Measurements from ENCODE around the gene NRP2.

Gene NRP2

DNA sequence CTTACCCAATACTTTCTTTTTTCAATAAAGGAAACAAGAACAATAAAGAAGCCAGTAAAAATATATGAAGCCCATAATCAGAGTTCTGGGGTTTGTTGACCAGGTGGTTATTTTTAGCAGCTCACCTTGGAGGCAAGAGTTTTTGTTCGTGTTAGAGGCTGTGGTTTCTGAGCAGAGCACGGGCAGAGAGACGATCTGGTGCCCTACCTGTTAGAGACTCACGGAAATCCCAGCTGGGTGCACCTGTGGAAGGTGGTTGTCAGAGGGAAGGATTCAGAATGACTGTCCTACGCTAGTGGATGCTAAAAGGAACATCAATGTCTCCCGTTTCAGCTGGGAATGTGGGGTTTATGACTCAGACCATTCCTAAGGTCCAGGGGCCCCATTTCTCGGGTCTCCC is 87.6 kb downstream of the NRP2 start:
- Mint-ChIP-seq H3K4me3 (no peak overlapping the region), H3K4me1 (ENCODE audit: low read depth) (peaks cover 6% of the 10 kb centered on the region), H3K27me3 (peaks cover 25% of the 10 kb centered on the region), H3K27ac (no peak overlapping the region), H3K9me3 (no peaks in the 10 kb centered on the region), H3K36me3 (ENCODE audit: low read depth) (peaks cover 66% of the 10 kb centered on the region)
- intact Hi-C loops (cut with micrococcal nuclease): loop anchor here (10.0 kb wide), 2 partner anchors 155 to 1445 kb away; no protein-coding TSS in a partner anchor

DNA sequence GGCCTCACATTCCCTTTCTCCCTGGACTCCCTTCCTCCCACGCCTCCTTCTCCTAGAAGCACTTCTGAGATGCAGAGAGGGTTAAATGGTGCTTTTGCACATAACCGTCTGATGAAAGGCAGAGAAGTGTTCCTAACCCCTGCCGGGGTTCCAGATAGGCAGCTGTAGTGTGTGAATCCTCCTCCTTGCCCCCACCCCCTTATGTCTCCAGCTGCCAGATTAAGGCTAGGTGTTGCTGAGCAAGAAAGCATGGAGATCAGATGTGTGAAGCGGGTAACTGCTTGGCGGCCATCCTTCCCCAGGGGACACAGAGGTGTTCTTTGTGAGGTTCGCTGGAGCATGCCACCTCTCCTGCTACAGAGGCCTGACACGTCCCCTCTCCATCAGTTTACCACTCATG is 88.3 kb downstream of the NRP2 start:
- H3K27ac Mint-ChIP-seq: no peak overlapping the region
- no peaks in the 10 kb centered on the region for H3K9me3 Mint-ChIP-seq
- peaks cover 65% of the 10 kb centered on the region for H3K36me3 Mint-ChIP-seq (ENCODE audit: low read depth)
- no peak overlapping the region for H3K4me3 Mint-ChIP-seq
- intact Hi-C loops (cut with micrococcal nuclease): loop anchor here (10.0 kb wide), 1 partner anchor 154 kb away; no protein-coding TSS in a partner anchor
- peaks cover 20% of the 10 kb centered on the region for H3K27me3 Mint-ChIP-seq
- peaks cover 6% of the 10 kb centered on the region for H3K4me1 Mint-ChIP-seq (ENCODE audit: low read depth)

DNA sequence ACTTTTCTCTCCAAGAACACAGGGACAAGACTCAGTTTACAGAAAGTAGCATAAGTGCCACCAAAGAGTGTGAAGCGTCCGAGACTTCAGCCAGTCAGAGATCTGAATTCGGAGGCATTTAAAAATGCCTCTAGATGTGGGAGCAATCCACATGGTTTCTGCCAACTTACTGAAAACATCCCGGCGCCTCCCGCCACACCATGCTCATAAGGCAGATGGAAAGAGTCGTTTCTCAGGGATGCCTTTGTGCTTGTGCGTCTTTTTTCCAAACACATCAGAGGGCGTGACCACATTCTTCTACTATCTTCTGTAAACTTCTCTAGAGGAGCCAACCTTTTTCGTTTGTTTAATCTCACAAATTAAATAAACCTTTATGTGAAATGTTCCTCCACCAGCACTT is 88.7 kb downstream of the NRP2 start:
- Mint-ChIP-seq H3K4me3 (no peak overlapping the region), H3K4me1 (ENCODE audit: low read depth) (peaks cover 6% of the 10 kb centered on the region), H3K36me3 (ENCODE audit: low read depth) (peaks cover 65% of the 10 kb centered on the region), H3K27ac (no peak overlapping the region), H3K27me3 (peaks cover 20% of the 10 kb centered on the region), H3K9me3 (no peaks in the 10 kb centered on the region)
- intact Hi-C loops (cut with micrococcal nuclease): loop anchor here (10.0 kb wide), 1 partner anchor 154 kb away; no protein-coding TSS in a partner anchor

DNA sequence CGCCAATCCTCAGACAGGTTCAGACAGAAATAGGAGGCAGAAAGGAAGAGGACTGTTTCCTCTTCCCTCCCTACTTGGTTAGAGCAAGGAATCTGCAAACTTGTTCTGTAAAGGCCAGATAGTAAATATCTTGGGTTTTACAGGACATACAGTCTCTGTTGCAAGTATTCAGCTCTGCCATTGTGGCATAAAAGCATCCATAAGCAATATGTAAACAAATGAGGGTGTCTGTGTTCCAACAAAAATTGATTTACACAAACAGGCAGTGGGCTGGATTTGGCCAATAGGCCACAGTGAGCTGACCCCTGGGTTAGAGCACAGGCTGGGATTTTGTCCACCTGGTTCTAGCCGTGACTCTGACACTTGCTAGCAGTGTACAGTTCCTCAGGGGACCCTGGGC is 89.4 kb downstream of the NRP2 start:
- Mint-ChIP-seq H3K27me3 (peaks cover 20% of the 10 kb centered on the region), H3K27ac (no peak overlapping the region), H3K4me3 (no peak overlapping the region), H3K9me3 (no peaks in the 10 kb centered on the region), H3K36me3 (ENCODE audit: low read depth) (peaks cover 65% of the 10 kb centered on the region), H3K4me1 (ENCODE audit: low read depth) (peaks cover 6% of the 10 kb centered on the region)
- intact Hi-C loops (cut with micrococcal nuclease): loop anchor here (10.0 kb wide), 1 partner anchor 153 kb away; no protein-coding TSS in a partner anchor

DNA sequence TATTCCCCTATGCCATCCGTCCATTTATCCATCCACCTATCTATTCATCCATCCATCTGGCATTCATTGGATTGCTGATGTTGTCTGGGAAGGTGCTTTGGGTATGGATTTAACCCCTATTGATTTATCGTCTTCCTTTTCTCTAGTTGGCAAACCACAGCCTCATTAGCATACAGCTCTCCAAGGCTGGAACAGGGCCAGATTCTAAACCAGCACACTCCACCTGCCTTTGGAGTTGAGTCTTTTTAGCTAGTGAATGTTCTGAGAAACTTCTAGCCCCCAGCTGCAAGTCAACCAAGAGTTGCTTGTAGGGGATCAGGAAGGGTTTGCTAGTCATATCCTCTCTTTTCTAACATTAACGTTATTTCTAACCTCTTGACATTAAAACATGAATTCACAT is 90.7 kb downstream of the NRP2 start:
- Mint-ChIP-seq H3K4me1 (ENCODE audit: low read depth) (no peaks in the 10 kb centered on the region), H3K9me3 (no peaks in the 10 kb centered on the region), H3K27ac (no peak overlapping the region), H3K27me3 (peaks cover 15% of the 10 kb centered on the region), H3K4me3 (no peak overlapping the region), H3K36me3 (ENCODE audit: low read depth) (peaks cover 59% of the 10 kb centered on the region)
- intact Hi-C loops (cut with micrococcal nuclease): loop anchor here (10.0 kb wide), 1 partner anchor 152 kb away; no protein-coding TSS in a partner anchor

DNA sequence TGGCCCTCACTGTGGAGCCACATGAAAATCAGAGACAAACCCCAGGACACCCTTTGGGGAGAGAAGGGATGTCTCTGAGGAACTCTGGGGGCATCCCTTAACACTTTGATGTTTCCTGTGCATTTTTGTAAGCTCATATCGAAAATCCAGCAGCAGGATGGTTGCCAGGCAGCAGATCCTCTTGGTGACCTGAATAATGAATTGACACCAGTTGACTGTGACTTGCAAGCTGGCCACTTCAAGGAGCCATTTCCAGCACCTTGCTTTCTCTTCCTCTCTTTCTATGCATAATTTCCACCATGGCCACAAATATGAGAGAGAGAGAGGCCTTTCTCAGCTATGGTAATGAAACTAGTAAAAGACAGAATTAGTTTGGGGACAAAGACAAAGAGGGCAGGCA is 91.7 kb downstream of the NRP2 start:
- H3K27me3 Mint-ChIP-seq: peaks cover 13% of the 10 kb centered on the region
- intact Hi-C loops (cut with micrococcal nuclease): loop anchor here (10.0 kb wide), 1 partner anchor 151 kb away; no protein-coding TSS in a partner anchor
- no peaks in the 10 kb centered on the region for H3K4me1 Mint-ChIP-seq (ENCODE audit: low read depth)
- no peaks in the 10 kb centered on the region for H3K9me3 Mint-ChIP-seq
- H3K27ac Mint-ChIP-seq: no peak overlapping the region
- H3K36me3 Mint-ChIP-seq (ENCODE audit: low read depth): peaks cover 49% of the 10 kb centered on the region
- no peak overlapping the region for H3K4me3 Mint-ChIP-seq

DNA sequence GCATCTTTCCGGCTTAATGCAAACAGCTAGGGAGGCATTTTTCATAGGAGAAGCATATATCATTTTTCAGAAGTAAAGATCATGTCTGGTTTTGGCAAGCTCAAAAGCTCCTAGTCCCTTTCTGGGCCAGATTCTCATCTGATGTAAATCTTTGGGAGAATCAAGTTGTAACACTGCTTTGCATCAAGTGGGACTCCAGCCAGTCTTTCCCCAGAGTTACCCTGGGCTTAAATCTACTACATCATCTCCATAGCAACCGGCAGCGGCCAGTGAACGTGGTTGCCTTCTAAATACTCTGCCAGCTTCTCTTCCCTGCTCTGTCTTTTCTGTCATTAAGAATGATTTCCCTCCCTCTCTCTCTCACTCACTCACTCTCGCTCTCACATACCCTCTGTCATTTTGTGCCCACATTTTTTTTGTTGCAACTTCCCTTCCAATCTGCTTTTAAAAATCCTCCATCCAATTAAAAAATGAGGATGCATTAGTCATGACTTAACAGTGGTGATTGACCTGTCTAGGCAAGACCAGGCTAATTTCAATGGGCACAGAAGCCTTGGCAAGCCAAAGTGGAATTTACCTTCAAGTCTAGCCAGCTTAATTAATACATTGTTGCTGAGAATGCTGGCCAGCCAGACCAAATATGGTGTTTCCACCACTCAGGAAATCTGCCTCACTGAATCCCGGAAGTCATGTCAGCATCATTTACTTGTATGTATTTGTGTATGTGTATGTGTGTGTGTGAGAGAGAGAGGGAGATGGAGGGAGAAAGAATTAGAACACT is 93.0 kb downstream of the NRP2 start:
- H3K27me3 Mint-ChIP-seq: peaks cover 10% of the 10 kb centered on the region
- no peaks in the 10 kb centered on the region for H3K4me1 Mint-ChIP-seq (ENCODE audit: low read depth)
- peaks cover 36% of the 10 kb centered on the region for H3K36me3 Mint-ChIP-seq (ENCODE audit: low read depth)
- intact Hi-C loops (cut with micrococcal nuclease): loop anchor here (10.0 kb wide), 1 partner anchor 150 kb away; no protein-coding TSS in a partner anchor
- no peaks in the 10 kb centered on the region for H3K9me3 Mint-ChIP-seq
- no peak overlapping the region for H3K4me3 Mint-ChIP-seq
- H3K27ac Mint-ChIP-seq: no peak overlapping the region

DNA sequence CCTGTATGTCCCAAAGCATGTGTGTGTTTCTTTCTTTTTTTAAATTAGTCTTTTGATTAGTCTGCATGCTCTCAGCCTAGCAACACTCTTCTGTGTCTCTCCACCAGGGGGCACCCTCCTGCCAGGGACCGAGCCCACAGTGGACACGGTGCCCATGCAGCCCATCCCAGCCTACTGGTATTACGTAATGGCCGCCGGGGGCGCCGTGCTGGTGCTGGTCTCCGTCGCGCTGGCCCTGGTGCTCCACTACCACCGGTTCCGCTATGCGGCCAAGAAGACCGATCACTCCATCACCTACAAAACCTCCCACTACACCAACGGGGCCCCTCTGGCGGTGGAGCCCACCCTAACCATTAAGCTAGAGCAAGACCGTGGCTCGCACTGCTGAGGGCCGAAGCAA is 93.8 kb downstream of the NRP2 start:
- H3K9me3 Mint-ChIP-seq: no peaks in the 10 kb centered on the region
- H3K4me3 Mint-ChIP-seq: no peak overlapping the region
- intact Hi-C loops (cut with micrococcal nuclease): loop anchor here (2.0 to 10.0 kb wide), 2 partner anchors 109 to 149 kb away; no protein-coding TSS in a partner anchor
- H3K27ac Mint-ChIP-seq: no peak overlapping the region
- no peaks in the 10 kb centered on the region for H3K4me1 Mint-ChIP-seq (ENCODE audit: low read depth)
- H3K27me3 Mint-ChIP-seq: peaks cover 9% of the 10 kb centered on the region
- H3K36me3 Mint-ChIP-seq (ENCODE audit: low read depth): peaks cover 27% of the 10 kb centered on the region

DNA sequence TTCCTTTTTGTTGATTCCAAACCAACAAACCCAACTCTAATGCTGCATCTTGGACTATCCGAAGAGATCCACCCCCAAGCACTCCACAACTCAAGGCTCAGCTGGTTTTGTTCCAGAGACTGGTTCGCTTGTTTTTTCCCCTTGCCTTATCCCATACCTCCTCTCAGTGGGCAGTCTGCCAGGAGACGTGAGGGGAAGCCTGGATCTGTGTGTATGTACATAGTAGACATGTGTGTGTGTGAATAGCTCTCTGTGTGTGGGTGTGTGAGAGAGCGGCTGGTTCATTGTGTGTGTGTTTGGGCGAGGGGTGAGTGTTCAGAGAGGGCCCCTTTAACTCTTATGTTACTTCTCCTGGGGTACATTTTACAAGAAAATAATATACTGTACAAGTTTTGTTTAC is 94.4 kb downstream of the NRP2 start:
- H3K9me3 Mint-ChIP-seq: no peaks in the 10 kb centered on the region
- intact Hi-C loops (cut with micrococcal nuclease): loop anchor here (2.0 to 10.0 kb wide), 2 partner anchors 108 to 148 kb away; no protein-coding TSS in a partner anchor
- H3K36me3 Mint-ChIP-seq (ENCODE audit: low read depth): peaks cover 24% of the 10 kb centered on the region

DNA sequence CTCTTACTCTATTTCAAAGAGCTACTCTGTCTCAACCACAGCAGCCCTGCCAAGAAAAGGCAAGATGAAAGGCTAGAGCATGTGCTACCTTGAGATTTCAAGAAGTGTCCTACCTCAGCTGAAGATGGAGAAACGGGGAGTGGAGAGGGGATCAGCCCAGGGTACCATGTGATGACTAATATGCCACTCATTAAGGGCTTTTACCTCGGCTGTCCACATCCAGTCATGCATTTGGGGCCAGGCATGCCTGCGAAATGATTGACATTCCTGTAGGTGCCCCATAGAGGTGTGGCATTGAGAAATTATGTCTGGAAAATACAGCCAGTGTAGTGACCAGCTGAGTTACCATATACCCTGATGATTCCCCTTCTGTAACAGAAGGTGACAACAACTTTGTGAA is 96.1 kb downstream of the NRP2 start:
- no peak overlapping the region for H3K27ac Mint-ChIP-seq
- H3K9me3 Mint-ChIP-seq: no peaks in the 10 kb centered on the region
- peaks cover 24% of the 10 kb centered on the region for H3K36me3 Mint-ChIP-seq (ENCODE audit: low read depth)
- intact Hi-C loops (cut with micrococcal nuclease): loop anchor here (10.0 kb wide), 1 partner anchor 146 kb away; no protein-coding TSS in a partner anchor
- peaks cover 6% of the 10 kb centered on the region for H3K27me3 Mint-ChIP-seq
- H3K4me3 Mint-ChIP-seq: no peak overlapping the region
- H3K4me1 Mint-ChIP-seq (ENCODE audit: low read depth): no peaks in the 10 kb centered on the region

More for the DNA sequence above, 94.4 kb downstream of the NRP2 start:
- Mint-ChIP-seq H3K4me3 (no peak overlapping the region), H3K27ac (no peak overlapping the region), H3K4me1 (ENCODE audit: low read depth) (no peaks in the 10 kb centered on the region), H3K27me3 (peaks cover 9% of the 10 kb centered on the region)

DNA sequence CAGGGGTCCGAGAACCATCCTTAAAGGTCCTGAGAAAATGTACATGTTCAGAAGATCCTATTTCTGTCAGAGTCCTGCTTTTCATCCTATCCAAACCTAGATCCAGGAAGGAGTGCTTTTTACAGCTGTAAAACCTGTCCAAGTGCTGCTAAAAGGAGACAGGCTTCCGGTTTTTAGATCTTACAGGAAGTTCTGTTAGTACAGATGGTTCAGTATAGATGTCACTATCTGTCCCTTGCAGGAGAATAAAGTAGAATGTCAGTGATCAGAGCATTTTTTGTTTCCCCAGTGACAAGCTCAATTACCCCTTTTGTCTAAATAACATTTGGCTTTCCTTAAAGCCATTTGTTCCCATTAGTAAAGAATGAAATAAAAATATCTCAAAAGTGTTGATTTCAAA is 98.3 kb downstream of the NRP2 start:
- no peak overlapping the region for H3K4me3 Mint-ChIP-seq
- no peaks in the 10 kb centered on the region for H3K9me3 Mint-ChIP-seq
- peaks cover 22% of the 10 kb centered on the region for H3K36me3 Mint-ChIP-seq (ENCODE audit: low read depth)
- peaks cover 1% of the 10 kb centered on the region for H3K27me3 Mint-ChIP-seq
- H3K4me1 Mint-ChIP-seq (ENCODE audit: low read depth): no peaks in the 10 kb centered on the region
- intact Hi-C loops (cut with micrococcal nuclease): no loop called here
- no peak overlapping the region for H3K27ac Mint-ChIP-seq

DNA sequence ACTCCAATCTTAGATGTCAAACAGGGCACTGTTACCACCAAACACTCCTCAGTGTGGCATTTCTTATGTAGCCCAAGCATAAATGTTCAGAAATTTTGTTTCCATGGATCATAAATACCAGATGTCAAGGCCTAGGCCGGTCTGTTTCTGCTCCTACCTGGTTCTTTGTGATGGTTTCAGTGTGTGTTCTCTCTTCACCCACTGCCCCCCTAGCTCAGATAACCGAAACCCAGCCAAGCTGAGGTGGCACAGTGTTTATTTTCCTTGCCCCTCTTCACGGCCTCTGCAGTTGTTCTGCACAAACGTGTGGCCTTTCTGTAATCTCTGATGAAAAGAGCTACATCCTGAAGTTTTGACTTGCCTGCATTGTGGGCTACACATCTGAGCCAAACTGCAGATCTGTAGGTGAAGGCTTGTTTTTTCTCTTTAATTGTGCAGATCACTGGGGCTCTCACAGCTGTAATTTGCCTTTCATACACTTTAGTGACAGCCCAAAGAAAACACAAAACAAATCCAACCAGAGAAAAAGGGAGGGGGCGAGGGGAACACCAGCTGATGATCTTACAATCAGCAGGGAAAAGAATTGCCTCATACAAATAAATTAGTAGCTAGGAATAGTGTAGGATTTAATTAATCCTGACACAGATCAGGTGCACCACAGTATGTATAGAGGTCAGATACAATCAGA is 99.1 kb downstream of the NRP2 start:
- intact Hi-C loops (cut with micrococcal nuclease): no loop called here
- Mint-ChIP-seq H3K27ac (no peak overlapping the region), H3K4me1 (ENCODE audit: low read depth) (no peaks in the 10 kb centered on the region)

DNA sequence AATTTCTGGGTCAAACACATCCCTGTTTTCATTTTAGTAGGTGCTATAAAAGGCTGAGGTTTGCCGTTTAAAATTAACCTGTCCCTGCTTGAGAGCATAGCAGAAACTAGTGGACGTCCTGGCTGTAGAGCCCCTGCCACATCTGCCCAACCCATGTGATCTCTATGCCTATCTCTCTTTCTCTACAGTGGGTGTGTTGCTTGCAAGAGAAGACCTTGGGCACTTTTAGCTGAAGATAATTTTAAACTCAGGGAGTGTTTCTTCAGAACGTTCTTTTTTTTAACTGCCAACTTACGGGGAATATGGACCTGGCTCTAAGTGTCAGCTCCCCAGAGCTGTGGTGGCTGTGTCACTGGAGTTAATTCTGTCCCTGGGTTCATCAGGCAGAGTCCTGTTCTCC is 100.6 kb downstream of the NRP2 start:
- peaks cover 5% of the 10 kb centered on the region for H3K36me3 Mint-ChIP-seq (ENCODE audit: low read depth)
- H3K27ac Mint-ChIP-seq: no peak overlapping the region
- H3K4me3 Mint-ChIP-seq: no peak overlapping the region
- H3K27me3 Mint-ChIP-seq: no peaks in the 10 kb centered on the region
- H3K4me1 Mint-ChIP-seq (ENCODE audit: low read depth): no peaks in the 10 kb centered on the region
- H3K9me3 Mint-ChIP-seq: no peaks in the 10 kb centered on the region
- intact Hi-C loops (cut with micrococcal nuclease): no loop called here

More for the DNA sequence above, 99.1 kb downstream of the NRP2 start:
- H3K4me3 Mint-ChIP-seq: no peak overlapping the region
- no peaks in the 10 kb centered on the region for H3K9me3 Mint-ChIP-seq
- H3K36me3 Mint-ChIP-seq (ENCODE audit: low read depth): peaks cover 15% of the 10 kb centered on the region
- H3K27me3 Mint-ChIP-seq: peaks cover 1% of the 10 kb centered on the region

DNA sequence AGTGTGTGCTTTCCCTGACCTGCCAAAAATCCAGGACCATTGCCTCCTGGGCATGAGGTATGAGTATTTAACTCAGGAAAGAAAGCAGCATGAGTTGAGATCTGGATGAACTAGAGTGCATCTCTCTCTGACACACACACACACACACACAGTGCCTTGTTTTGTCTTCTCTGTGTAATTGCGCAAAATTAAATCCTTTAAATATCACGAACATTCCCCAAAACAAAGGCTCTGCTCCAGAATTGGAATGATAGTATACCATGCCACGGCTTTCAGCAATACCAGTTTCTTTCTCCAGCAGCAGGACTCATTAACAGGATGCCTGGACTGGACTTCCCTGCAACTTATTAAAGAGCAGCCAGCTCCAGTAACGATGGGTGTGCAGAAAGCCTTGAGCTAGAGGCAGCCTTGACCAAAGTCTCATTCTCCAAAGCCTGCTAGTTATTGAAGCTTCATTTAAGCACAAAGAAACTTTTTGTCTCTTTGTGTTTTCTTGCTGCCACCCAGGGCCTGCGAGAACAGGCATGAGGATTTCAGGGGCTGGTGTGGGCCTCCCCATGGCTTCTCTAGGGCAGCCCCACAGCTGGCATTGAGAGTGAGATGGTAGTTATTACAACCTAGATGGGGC is 101.7 kb downstream of the NRP2 start:
- no peak overlapping the region for H3K4me3 Mint-ChIP-seq
- no peaks in the 10 kb centered on the region for H3K27me3 Mint-ChIP-seq
- intact Hi-C loops (cut with micrococcal nuclease): no loop called here
- H3K36me3 Mint-ChIP-seq (ENCODE audit: low read depth): peaks cover 5% of the 10 kb centered on the region
- H3K27ac Mint-ChIP-seq: no peak overlapping the region
- peaks cover 8% of the 10 kb centered on the region for H3K4me1 Mint-ChIP-seq (ENCODE audit: low read depth)
- no peaks in the 10 kb centered on the region for H3K9me3 Mint-ChIP-seq

Measured in dendritic cell treated with granulocyte-macrophage colony-stimulating factor and Interleukin-4, amounts not matched to agents 40 ng/mL and 50 ng/mL, for 4 days (primary cell).